Coronary artery (tissue), 2 donors: ENCODE results near the gene RAPGEF1.

Experiments
- DNase-seq: peaks from one replicate; pipeline ENCODE4 v3.0.0-alpha.2; 2017; ENCODE audit warnings: low spot score
- H3K27ac ChIP-seq, 2 donors: fragments of 200-600 bp; sonication (generic); one replicate each; pipeline ENCODE4 v1.5.1; 2016 to 2019
- H3K4me3 ChIP-seq: fragments of 200-600 bp; sonication (generic); 2 replicates; pipeline ENCODE4 v1.5.1; 2016; ENCODE audit warnings: mild to moderate bottlenecking, moderate library complexity
- TF ChIP-seq, protein P1 (sequence below): fragments of 200-600 bp; sonication (generic); IDR thresholded peaks from one replicate; pipeline ENCODE4 v1.5.1; 2019; ENCODE audit warnings: antibody characterized with exemption

Gene RAPGEF1

DNA sequence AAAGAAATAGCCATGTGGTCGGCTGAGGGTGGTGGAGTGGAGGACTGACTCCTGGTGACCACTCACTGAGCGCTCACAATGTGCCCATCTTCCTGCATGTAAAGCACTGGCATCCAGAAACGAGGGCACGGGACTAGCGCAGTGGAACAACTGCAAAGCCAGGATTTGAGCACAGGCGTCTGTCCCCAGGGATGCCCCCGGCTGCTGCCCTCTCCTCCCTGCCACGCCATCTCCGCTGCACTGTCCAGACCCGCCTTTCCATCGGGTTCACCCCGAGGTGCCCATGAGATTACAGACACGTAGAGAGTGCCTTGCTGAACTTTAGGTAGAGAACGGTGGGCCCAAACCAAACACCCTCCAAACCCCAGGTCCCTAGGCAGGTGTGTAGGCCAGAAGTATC lies 149.9 kb downstream of the RAPGEF1 start:
- no peak for DNase-seq

DNA sequence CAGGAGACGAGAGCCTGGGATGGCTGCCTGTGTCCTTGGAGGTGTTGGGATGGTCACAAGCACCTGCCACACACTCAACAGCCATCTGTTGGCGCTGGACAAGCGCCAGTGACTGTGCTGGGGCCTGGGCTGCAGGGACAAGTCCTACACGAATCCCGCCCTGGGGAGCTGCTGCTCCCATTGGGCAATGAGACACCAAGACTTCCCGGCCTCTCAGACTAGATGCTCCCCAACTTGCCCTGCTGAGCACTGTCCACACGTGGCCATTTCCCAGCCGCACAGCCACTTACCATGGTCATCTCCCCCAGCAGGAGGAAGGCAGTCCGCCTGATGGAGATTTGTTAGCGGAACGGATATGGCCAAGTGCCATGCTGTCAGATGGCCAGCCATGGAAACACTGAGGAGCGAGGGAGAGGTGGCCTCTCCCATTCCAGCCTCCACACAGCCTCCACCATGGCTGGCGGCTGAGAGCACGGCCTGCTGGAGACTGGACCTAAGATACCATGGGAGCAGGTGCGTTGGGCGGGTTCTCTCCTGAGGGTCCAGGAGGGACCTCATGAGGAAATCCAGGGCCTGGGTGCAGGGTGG lies 150.7 kb downstream of the RAPGEF1 start:
- TF ChIP-seq, protein P1, sequence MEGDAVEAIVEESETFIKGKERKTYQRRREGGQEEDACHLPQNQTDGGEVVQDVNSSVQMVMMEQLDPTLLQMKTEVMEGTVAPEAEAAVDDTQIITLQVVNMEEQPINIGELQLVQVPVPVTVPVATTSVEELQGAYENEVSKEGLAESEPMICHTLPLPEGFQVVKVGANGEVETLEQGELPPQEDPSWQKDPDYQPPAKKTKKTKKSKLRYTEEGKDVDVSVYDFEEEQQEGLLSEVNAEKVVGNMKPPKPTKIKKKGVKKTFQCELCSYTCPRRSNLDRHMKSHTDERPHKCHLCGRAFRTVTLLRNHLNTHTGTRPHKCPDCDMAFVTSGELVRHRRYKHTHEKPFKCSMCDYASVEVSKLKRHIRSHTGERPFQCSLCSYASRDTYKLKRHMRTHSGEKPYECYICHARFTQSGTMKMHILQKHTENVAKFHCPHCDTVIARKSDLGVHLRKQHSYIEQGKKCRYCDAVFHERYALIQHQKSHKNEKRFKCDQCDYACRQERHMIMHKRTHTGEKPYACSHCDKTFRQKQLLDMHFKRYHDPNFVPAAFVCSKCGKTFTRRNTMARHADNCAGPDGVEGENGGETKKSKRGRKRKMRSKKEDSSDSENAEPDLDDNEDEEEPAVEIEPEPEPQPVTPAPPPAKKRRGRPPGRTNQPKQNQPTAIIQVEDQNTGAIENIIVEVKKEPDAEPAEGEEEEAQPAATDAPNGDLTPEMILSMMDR: no peak
- Histone ChIP-seq H3K27ac (no peak overlapping the region), H3K4me3 (no peak overlapping the region)
- DNase-seq: no peak

More for the DNA sequence above, 149.9 kb downstream of the RAPGEF1 start:
- TF ChIP-seq, protein P1: no peak
- Histone ChIP-seq H3K4me3 (no peak overlapping the region), H3K27ac (no peak overlapping the region)

DNA sequence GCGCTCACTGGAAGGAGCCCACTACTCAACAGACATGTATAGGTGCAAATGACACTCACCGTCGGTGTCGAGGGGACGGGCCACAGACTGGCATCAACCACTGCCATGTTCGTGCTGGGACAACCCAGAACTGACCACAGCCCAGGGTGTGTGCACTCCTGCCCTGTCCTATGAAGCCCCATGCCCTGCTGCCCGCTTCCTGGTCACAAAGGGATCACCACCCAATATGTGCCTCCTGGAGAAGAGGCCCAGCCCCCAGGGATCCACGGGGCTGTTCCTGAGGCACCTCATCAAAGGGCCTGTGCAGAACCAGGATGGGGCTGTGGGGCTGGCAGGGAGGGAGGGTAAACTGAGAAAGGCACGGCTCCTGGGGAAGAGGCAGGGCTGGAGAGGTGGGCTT lies 151.5 kb downstream of the RAPGEF1 start:
- Histone ChIP-seq H3K4me3 (no peak overlapping the region), H3K27ac (no peak overlapping the region)
- TF ChIP-seq, protein P1: no peak
- no peak for DNase-seq

DNA sequence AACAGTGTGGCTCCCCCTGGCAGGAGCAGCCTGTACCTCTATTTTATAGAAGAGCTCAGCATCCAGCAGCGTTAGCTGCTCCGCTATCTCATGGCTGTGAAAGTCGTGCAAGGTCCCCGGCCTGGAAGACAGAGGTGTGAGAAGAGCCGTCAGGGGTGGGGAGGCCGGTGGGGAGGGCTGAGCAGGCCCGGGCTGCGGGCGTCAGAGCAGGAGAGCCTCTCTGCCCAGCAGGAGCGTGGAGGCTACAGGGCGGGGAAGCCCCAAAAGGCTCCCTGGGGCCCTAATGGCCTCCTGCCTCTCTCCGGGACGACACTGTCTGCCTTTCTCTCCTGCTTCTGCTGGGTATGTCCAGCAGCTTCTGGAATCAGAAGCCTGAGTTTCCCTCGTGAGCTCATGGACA lies 152.0 kb downstream of the RAPGEF1 start:
- Histone ChIP-seq H3K4me3 (no peak overlapping the region), H3K27ac (no peak overlapping the region)
- TF ChIP-seq, protein P1: no peak
- no peak for DNase-seq

DNA sequence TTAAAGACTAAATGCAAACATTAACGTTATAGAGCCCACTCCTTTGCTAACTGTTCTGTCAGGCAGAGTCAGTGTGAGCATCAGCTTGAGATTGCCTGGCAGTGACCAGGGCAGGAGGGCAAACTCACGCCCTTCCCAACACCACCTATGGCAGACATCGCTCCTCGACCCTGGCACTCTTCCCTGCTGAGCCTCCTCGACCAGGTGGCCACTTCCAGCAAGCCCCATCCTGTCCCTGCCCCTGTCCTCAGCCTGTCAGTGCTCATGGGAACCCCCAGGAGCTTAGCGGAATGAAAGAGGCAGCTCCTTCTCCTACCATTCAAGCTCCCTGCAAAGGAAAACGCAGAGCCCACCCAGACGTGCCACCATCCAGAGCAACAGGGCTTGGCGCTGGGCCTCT lies 152.5 kb downstream of the RAPGEF1 start:
- no peak for DNase-seq
- Histone ChIP-seq H3K27ac (no peak overlapping the region), H3K4me3 (no peak overlapping the region)
- TF ChIP-seq, protein P1: no peak

DNA sequence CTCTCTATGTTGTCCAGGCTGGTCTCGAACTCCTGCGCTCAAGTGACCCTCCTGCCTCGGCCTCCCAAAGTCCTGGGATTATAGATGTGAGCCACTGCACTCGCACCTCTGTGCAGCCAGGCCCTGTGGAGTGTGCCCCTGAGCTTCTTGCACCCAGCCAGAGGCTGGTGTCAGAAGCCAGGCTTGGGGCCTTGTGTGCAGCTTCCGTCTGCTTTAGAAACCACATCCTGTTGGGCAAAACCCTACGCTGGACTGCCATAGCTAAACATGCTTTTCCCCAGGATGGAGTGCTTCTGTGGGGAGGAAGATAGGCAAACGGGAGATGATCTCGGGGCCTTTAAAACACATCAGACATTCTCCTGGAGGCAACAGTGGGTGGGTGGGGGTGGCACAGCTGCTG lies 154.5 kb downstream of the RAPGEF1 start:
- no peak for DNase-seq
- TF ChIP-seq, protein P1: no peak
- no peak overlapping the region for H3K4me3 ChIP-seq
- H3K27ac ChIP-seq: no peak overlapping the region

DNA sequence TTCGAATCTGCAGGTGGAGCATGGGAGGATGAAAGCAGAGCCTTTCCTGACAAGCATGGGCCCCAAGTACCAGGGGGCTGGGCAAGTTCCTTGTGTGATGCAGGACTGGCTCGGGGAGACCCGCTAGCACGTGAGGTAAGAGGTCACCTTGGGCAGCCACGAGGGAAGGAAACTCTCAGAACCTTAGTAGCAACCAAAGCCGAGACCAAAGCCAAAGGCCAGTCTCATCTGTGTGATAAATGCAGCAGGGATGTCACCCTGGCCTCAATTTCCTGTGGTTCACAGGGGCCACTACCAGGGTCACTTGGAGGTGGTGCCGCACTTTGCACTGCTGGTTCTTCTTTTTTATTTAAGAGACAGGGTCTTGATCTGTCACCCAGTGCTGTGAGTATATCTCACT lies 155.0 kb downstream of the RAPGEF1 start:
- H3K27ac ChIP-seq: no peak overlapping the region
- TF ChIP-seq, protein P1: no peak
- no peak overlapping the region for H3K4me3 ChIP-seq
- DNase-seq: no peak
